EH (cell line): ENCODE results near the gene MATN4.
A peak's percentile ranks its signal among the peaks of the same experiment; 100 is the strongest.
"Not testable (repeated sequence)": the region's sequence is repeated elsewhere in the genome, so short reads cannot be mapped to it uniquely, and the experiment has no call there.

Experiments used
- DNase-seq: peaks from one replicate; pipeline ENCODE4 v3.0.0-alpha.2; 2015; ENCODE audit warnings: low read depth

MATN4 gene

DNA sequence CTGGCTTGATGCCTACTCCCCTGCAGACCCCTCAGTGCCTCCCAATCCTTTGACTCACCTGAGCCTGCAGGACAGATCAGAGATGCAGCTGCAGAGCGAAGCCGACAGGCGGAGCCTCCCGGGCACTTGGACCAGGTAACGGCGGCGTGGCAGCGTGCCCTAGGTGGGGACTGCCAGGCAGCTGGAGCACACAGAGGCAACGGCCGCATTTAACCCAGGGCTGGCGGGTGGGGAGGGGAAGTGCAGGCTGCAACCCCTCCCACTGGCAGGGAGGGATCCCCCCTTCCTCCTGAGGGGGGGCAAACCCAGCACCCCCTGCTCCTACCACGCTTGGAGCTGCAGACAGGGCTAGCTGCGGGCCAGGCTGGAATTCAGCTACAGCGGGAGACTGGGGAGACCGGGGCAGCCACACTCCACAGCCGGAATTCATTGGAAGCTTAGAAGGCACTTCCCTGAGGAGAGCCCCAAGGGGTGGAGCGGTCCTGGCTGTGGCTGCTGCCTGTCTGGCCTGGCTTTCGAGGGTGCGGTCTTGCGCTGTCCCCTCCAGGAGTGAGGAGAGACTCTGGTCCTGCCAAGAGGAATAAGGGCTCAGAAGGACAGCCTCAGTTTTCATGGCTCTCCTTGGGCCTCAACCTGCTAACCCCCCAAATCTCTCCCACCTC, at the start of gene MATN4:
Gene MATN4, minus strand, starts transcription at position 183 of the 662 bp plus-strand sequence. CDS start 2,717 bp downstream, outside the sequence.
- no peak for DNase-seq

- peak; percentile 84 for DNase-seq
These were observed 47.3 kb upstream of the MATN4 start for GRCh38 chr20:45355209-45356084.

- peak; percentile 58 for DNase-seq
These were observed 46.5 kb upstream of the MATN4 start for GRCh38 chr20:45354423-45355208.

- no peak for DNase-seq
These were observed 45.6 kb upstream of the MATN4 start for GRCh38 chr20:45353746-45354145.

GRCh38 chr20:45352729-45353128, 44.6 kb upstream of the MATN4 start:
- no peak for DNase-seq

GRCh38 chr20:45350795-45351194, 42.7 kb upstream of the MATN4 start:
- not testable (repeated sequence) for DNase-seq

DNA sequence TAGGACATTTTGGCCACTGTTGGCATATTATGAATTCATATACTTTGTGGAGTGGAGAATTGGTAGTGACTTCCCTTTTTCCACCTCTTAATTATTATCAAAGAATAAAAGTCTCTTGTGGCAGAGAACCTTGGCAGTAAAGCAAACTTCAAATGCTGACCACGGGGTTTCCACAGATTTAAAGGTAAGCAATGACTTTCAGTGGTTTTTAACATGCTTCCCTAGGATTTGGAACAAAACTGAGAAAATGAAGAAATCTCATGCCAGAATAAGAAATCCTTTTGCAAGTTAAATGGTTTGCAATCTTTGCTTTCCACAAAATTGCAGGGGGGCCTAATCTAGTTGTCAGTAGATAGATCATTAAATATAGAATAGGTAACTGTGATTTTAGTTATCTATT, 42.1 kb upstream of the MATN4 start:
- no peak for DNase-seq

DNA sequence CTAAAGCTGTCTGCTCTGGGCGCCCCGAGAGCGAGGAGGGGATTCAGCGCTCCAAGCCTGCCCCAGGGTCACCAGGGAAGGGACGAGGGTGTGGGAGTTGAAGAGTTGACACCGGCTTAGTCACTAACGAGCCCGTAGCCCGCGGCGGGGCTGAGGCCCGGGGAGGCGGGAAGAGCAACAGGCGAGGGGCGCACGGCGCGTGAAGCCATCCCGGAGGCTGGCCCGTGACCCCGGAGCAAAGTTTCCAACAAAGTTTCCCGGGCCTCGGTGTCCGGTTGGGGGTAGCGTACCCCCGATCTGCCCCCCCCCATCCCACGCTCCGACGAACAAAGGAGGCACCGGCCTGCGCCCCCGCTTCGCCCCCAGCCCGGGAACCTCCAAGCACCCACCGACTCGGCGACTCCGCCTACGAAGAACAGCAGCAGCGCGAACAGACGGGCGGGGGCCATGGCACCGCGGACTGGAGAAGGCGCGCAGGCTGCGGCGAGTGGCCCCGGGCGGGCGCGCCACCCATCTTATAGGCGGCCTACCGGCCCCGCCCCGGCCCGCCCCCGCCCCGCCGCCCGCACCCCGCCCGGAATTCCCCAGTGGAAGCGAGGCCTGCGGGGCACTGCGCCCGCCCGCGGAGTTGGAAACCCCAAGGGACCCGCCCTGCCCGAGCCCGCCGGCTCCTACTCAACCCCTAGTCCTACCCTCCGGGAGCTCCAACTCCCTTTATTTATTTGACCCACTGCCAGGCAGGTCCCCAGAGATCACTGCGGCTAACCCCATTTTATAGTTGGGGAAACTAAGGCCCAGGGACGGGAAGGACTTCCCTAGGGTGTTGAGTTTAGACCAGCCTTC, 40.1 kb upstream of the MATN4 start, which contains the start of gene SDC4:
Gene SDC4, minus strand, starts transcription at position 489 of the 843 bp plus-strand sequence. Its CDS starts 40 bp downstream, at position 449.
- peak; percentile 71 for DNase-seq

- DNase-seq = peak; percentile 38
These were observed 39.3 kb upstream of the MATN4 start for GRCh38 chr20:45347297-45347935.

DNA sequence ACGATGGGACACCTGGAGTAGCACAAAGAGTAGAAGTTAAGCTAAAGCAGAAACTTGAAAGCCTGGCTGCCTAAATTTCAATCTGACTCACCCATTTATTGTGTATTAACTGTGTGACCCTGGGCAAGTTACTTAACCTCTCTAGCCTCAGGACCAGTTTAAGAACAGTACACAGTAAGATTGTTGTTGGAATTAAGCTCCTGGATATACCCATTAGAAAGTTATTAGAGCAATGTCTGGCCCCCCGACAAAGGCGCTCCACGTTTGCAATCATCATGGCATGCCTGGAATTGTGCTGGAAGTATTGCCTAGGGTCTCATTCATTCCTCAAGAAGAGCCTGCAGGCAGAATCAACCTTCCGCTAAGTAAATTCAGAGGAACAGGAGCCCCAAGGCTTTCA, 38.8 kb upstream of the MATN4 start:
- peak; percentile 66 for DNase-seq

DNA sequence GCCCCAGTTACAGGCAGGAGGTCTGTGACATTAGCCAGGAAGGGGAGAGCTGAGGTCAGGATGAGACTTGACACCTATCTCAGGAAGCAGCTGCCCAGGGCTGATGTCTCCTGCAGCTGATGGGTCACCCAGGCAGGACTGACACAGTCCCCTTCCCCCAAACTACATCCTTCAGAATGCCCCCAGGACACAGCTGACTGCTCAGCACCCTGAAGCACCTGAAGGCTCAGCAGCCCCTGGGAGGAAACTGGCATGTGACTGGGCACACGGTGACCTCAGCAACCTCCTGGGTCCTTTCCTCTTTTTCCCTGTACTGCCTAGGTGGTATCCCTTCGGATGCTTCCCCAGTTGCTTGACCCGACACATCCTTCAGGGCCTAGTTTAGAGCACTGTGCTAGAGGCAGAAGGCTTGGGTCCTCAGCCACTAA, 38.2 kb upstream of the MATN4 start:
- no peak for DNase-seq

- DNase-seq = peak; percentile 36
These were observed 37.2 kb upstream of the MATN4 start for GRCh38 chr20:45345104-45345936.

- DNase-seq = peak; percentile 95
These were observed 36.2 kb upstream of the MATN4 start for GRCh38 chr20:45344168-45344860.

- DNase-seq = no peak
These were observed 35.6 kb upstream of the MATN4 start for GRCh38 chr20:45343532-45344167.

DNA sequence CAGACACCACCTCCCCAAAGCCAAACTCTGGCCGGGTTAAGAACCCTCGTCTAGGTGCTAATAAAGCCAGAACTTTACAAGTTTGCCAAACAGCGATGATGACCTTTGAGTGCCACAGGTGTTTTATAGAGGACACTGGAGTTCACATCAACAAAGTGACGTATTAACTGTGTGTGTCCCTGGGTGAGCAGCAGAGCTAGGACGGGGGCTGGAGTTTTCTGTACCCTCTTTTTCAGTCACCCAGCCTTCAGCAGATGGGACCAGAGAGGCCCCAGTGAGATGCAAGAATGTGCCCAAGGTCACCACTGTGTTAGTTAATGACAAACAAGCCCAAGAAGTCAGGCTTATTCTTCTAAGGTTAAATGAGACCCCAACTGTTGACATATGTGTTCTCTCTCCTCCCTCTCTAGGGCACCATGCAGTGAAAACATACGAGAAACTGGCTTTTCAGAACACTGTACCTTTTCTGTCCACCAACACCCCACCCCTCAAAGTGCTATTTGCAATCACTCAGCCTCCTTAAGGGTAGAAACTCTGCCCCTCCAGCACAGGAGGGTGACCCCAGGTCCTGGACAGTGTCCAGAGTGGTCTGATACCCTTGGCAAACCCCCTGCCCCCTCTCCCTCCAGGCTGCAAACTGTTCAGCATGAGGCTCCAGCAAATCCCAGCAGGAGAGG, 34.9 kb upstream of the MATN4 start:
- DNase-seq = no peak

GRCh38 chr20:45341939-45342854, 34.1 kb upstream of the MATN4 start:
- DNase-seq = peak; percentile 65

DNA sequence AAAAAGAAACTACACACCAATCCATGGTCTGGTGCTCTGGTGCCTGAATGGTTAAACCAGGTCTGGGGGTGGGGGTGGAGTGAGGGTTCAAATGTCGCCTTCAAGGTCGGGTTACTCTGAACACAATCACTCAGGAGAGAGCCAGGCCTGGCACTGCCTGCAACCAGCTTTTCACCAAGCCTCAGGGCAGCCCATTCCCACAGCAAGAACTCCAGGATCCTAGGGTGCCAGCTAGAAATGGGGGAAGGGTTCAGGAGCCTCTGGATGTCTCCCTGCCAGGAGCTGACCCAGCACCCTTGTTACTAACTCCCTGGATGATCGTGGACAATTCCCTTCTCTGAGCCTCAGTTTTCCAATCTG, 33.5 kb upstream of the MATN4 start:
- DNase-seq = no peak
